HepG2 (cell line): ENCODE results near the gene SMAD3. TPM values are rescaled to one million over a fixed set of nuclear protein-coding genes. Genes with fewer than 3 reads are reported as not detected.

Experiments
- ATAC-seq: fragments of 200-7000 bp; cut with Tn5 transposase; 3 replicates; pipeline ENCODE4 v1.9.1; 2020; ENCODE audit warnings: mild to moderate bottlenecking, moderate library complexity
- BruUV-seq: library from RNA; stranded (reverse); fragments of 400-500 nt; replicated peaks from 2 replicates; lab custom pipeline; 2021; lab: Mats Ljungman, UMichigan
- CTCF ChIA-PET: fragments of 300-600 bp; formaldehyde crosslinking; extraction: SDS; loops from one replicate; lab custom pipeline; 2021; ENCODE audit warnings: low total read pairs, inconsistent platforms, low intra/inter-chr PET ratio; lab: Yijun Ruan, JAX
- POLR2A ChIA-PET: fragments of 350-600 bp; sonication (Branson Sonifier 250); formaldehyde crosslinking; loops from one replicate; lab custom pipeline; 2020; ENCODE audit warnings: antibody characterized with exemption, inconsistent platforms; lab: Yijun Ruan, JAX
- DNase-seq: peaks from one replicate; pipeline ENCODE4 v3.0.0-alpha.2; 2015; ENCODE audit warnings: low spot score
- FAIRE-seq: peaks from 3 replicates; lab custom pipeline; 2011; peaks lifted over from hg19 to GRCh38; lab: Jason Lieb, UNC
- H2AFZ ChIP-seq: one replicate; pipeline ENCODE4 v1.6.1; 2011; ENCODE audit warnings: low read length, inconsistent platforms
- H3K27ac ChIP-seq: fragments of 300-600 bp; 3 replicates; pipeline ENCODE4 v1.8.0; 2011; ENCODE audit warnings: mixed run types, mild to moderate bottlenecking, mixed read lengths, low read length, inconsistent platforms; ENCODE audit not compliant: insufficient read depth; ENCODE audit errors: extremely low read length
- H3K27me3 ChIP-seq, 2 experiments: fragments of 200-600 bp in 1 of 2; 2 replicates in 1 of 2; 3 replicates in 1 of 2; pipeline versions ENCODE4 v1.6.0 to v1.8.0; 2011; ENCODE audit warnings: low read length in 2 of 2, mild to moderate bottlenecking in 2 of 2, moderate library complexity in 2 of 2, inconsistent platforms in 1 of 2; ENCODE audit not compliant: insufficient read depth in 2 of 2, control insufficient read depth in 1 of 2
- H3K36me3 ChIP-seq, 2 experiments: fragments of 200-600 bp in 1 of 2; replicated peaks in 1 of 2; 2 replicates in 1 of 2; 3 replicates in 1 of 2; pipeline versions ENCODE4 v1.5.1 to v1.8.0; 2011; ENCODE audit warnings: low read length in 2 of 2, inconsistent platforms in 1 of 2; ENCODE audit not compliant: insufficient read depth in 2 of 2, control insufficient read depth in 1 of 2
- H3K4me1 ChIP-seq: 2 replicates; pipeline ENCODE4 v1.5.1; 2012; ENCODE audit warnings: low read length, inconsistent platforms; ENCODE audit not compliant: insufficient read depth
- H3K4me2 ChIP-seq: 2 replicates; pipeline ENCODE4 v1.6.0; 2011; ENCODE audit warnings: low read depth, low read length, inconsistent platforms
- H3K4me3 ChIP-seq, 3 experiments: fragments of 200-600 bp in 1 of 3; sonication (generic), shearing (Covaris generic) in 1 of 3; replicated peaks in 1 of 3; 2 replicates each; pipeline ENCODE4 v1.5.1; 2011 to 2016; ENCODE audit warnings: low read length in 3 of 3, inconsistent platforms in 2 of 3, low read depth in 2 of 3, mild to moderate bottlenecking in 2 of 3, control low read depth in 1 of 3, mixed read lengths in 1 of 3; ENCODE audit not compliant: insufficient read depth in 1 of 3
- H3K79me2 ChIP-seq: one replicate; pipeline ENCODE4 v1.6.1; 2011; ENCODE audit warnings: low read length, inconsistent platforms; ENCODE audit not compliant: insufficient read depth
- H3K9ac ChIP-seq: 2 replicates; pipeline ENCODE4 v1.6.0; 2011; ENCODE audit warnings: mild to moderate bottlenecking, low read depth, low read length, inconsistent platforms; ENCODE audit not compliant: insufficient read depth
- H3K9me3 ChIP-seq: 2 replicates; pipeline ENCODE4 v1.5.1; 2012; ENCODE audit warnings: mild to moderate bottlenecking, low read length
- H4K20me1 ChIP-seq: 2 replicates; pipeline ENCODE4 v1.6.0; 2011; ENCODE audit warnings: inconsistent platforms, mild to moderate bottlenecking, low read length, moderate library complexity; ENCODE audit not compliant: insufficient read depth
- CHD4 ChIP-seq: fragments of 200-600 bp; sonication (generic); IDR thresholded peaks from 2 replicates; pipeline ENCODE4 v1.7.0; 2017; ENCODE audit warnings: mild to moderate bottlenecking, low read length, borderline replicate concordance
- HIVEP1 ChIP-seq: sonication (generic); formaldehyde crosslinking; IDR thresholded peaks from 2 replicates; pipeline ENCODE4 v1.4.0; 2020; ENCODE audit warnings: mild to moderate bottlenecking, missing genetic modification reagents
- IRX3 ChIP-seq: sonication (generic); formaldehyde crosslinking; IDR thresholded peaks from 2 replicates; pipeline ENCODE4 v1.8.1; 2023; ENCODE audit warnings: mild to moderate bottlenecking, low read depth, missing genetic modification reagents, borderline replicate concordance
- NONO ChIP-seq, 2 experiments: fragments of 450-650 bp in 1 of 2; sonication (generic) in 1 of 2; formaldehyde crosslinking in 1 of 2; IDR thresholded peaks in 1 of 2; conservative IDR thresholded peaks in 1 of 2; 2 replicates each; pipeline versions ENCODE4 v1.6.1 to v1.8.0; 2017 to 2022; ENCODE audit warnings: mild to moderate bottlenecking in 1 of 2, missing genetic modification reagents in 1 of 2, moderate library complexity in 1 of 2
- SSRP1 ChIP-seq: IDR thresholded peaks from 2 replicates; pipeline ENCODE4 v1.6.1; 2016; ENCODE audit warnings: control low read depth
- ZNF232 ChIP-seq: sonication (generic); formaldehyde crosslinking; IDR thresholded peaks from 2 replicates; pipeline ENCODE4 v1.4.0; 2020; ENCODE audit warnings: missing genetic modification reagents, borderline replicate concordance
- WGBS: methylation state at CpG from one replicate; pipeline ENCODE4 v1.1.6; 2017; ENCODE audit warnings: low lambda C conversion rate; 5-methylcytosine and 5-hydroxymethylcytosine counted together
- in situ Hi-C: cut with HindIII; loops from 2 replicates; pipeline ENCODE4 v1.10.0; 2017; ENCODE audit warnings: low pct_unique_long_range_greater_than_20kb; ENCODE audit not compliant: extremely low pct_ligation_motif_present
- intact Hi-C: fragments of 100-400 bp; cut with micrococcal nuclease; formaldehyde crosslinking; loops from one replicate; pipeline ENCODE4 v1.10.0; 2022; ENCODE audit not compliant: unreplicated experiment
- polyA plus RNA-seq, 8 experiments: library from polyadenylated mRNA; depleted of rRNA in 3 of 8; stranded (reverse) in 7 of 8; unstranded in 1 of 8; fragments of >200 nt; fragmentation: Illumina TruSeq in 4 of 8; extraction: Trizol in 4 of 8; gene quantifications; 2 replicates each; pipeline versions ENCODE4 v1.2.1 to v1.2.3, GENCODE V29; 2011 to 2016; ENCODE audit warnings: low read depth in 4 of 8, missing spikeins in 1 of 8, mixed read lengths in 1 of 8; ENCODE audit not compliant: insufficient read depth in 1 of 8
- total RNA-seq, 5 experiments: library from RNA; depleted of rRNA; stranded (reverse); fragments of >200 nt; fragmentation: Illumina TruSeq; extraction: Trizol; gene quantifications; 2 replicates each; pipeline ENCODE4 v1.2.3, GENCODE V29; 2016; ENCODE audit warnings: low read depth in 1 of 5
- TF ChIP-seq, protein P1 (sequence below): sonication (generic); formaldehyde crosslinking; IDR thresholded peaks from 2 replicates; pipeline ENCODE4 v1.8.0; 2022; ENCODE audit warnings: mild to moderate bottlenecking, missing genetic modification reagents; ENCODE audit not compliant: insufficient replicate concordance

SMAD3 gene
- total and polyA plus RNA-seq, 2 of the 13 experiments (the other 11 are each of a cell fraction or from before 2014, with no cell fraction given): 8.6 to 56.3 TPM

DNA sequence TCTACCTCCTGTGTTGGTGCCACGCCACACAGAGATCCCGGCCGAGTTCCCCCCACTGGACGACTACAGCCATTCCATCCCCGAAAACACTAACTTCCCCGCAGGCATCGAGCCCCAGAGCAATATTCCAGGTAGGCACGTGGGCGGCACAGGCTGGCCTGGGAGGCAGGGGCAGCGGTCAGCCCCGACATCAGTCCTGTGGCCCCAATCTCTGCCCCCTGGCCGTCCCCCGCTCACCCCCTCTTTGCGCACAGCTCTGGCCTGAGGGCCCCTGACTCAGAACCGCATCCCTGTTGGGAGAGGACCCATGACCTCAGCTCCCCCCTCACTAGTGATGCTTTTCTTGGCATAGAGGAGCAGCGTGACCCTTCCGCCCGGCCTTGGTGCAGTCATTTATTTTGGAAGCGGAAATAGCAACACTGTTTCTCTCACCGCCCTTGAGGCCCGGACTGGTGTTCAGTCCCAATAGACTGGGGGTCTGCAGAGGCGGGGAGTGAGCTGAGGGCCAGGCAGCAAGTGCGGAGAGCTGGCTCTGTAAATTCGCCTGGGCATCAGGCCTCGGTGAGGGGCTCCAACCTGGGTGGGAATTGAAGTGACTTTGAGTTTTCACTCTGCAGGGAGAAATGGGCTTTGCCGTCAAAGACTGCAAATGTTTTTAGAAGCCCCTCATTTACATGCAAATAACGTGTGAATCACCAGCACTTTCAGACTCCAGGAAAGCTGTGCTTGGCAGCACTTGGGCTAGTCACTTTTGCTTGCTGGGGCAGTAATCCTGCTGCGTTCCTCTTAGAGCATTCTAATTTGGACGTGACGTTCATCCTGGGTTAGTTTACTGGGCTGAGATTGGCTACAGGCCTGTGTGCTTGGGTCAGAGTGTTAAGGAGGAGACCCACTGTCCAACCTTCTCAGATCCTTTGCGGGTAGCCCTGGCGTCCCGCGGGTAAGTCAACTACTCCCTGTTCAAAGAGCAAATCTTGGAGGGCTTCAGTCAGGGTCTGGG lies 100.2 kb downstream of the SMAD3 start (continued):
- no peak for TF ChIP-seq CHD4
- TF ChIP-seq IRX3: no peak
- TF ChIP-seq SSRP1: no peak
- TF ChIP-seq HIVEP1 (CRISPR knock-in tag): no peak
- TF ChIP-seq ZNF232 (CRISPR knock-in tag): no peak

DNA sequence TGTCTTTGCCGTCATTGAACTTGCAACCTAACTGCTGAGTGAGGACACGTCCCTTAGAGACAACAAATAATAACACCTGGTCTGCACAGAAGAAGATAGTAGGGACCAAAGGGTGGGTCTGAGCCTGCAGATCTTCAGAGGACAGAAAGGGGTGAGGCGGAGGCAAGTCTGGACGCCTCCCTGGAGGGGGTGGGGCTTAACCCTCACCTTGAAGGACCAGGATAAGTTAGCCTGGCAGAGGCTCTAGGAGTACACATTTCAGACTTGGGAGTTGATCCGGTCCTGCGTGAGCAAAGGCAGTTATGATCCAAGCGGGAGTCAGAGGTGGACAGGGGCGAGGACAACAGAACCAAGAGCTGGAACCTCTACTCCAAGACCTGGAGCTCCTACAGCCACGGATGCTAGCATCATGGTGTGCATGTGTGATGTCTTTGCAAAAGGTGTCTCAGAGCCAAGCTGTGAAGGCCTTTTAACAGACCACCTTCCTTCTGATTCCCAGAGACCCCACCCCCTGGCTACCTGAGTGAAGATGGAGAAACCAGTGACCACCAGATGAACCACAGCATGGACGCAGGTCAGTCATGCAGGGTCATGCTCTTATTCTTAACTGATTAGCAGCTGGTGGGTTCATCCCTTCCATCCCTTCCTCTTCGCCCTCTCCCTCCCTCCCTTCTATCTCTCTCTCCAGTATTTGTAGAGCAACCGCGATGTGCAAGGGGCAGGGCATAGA lies 101.0 kb downstream of the SMAD3 start:
- no peak for FAIRE-seq
- no peak overlapping the region for H3K27ac ChIP-seq
- no peak for TF ChIP-seq NONO (IDR thresholded peaks at IDR 0.05)
- TF ChIP-seq NONO (CRISPR knock-in tag; conservative IDR thresholded peaks at IDR 0.05): no peak
- TF ChIP-seq, protein P1, sequence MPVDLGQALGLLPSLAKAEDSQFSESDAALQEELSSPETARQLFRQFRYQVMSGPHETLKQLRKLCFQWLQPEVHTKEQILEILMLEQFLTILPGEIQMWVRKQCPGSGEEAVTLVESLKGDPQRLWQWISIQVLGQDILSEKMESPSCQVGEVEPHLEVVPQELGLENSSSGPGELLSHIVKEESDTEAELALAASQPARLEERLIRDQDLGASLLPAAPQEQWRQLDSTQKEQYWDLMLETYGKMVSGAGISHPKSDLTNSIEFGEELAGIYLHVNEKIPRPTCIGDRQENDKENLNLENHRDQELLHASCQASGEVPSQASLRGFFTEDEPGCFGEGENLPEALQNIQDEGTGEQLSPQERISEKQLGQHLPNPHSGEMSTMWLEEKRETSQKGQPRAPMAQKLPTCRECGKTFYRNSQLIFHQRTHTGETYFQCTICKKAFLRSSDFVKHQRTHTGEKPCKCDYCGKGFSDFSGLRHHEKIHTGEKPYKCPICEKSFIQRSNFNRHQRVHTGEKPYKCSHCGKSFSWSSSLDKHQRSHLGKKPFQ (CRISPR knock-in tag): no peak
- H3K27me3 ChIP-seq: no peaks in the 10 kb centered on the region
- H2AFZ ChIP-seq: no peak overlapping the region
- H3K36me3 ChIP-seq: peaks cover 52 to 79% of the 10 kb centered on the region in 2 experiments
- peaks cover 12% of the 10 kb centered on the region; the same call in 1 of the 2 replicates for H4K20me1 ChIP-seq
- DNase-seq: no peak
- ChIA-PET POLR2A (no interaction called here), CTCF (no interaction called here)
- H3K9me3 ChIP-seq: no peaks in the 10 kb centered on the region
- intact Hi-C loops (no loop called here), in situ Hi-C loops (no loop called here)
- H3K4me2 ChIP-seq: no peak overlapping the region
- H3K4me1 ChIP-seq: no peaks in the 10 kb centered on the region
- ATAC-seq: no peak
- no TSS peak for BruUV-seq
- H3K9ac ChIP-seq: no peak overlapping the region
- WGBS: 93% methylated on average over 12 of the region's 13 CpGs
- peaks cover 6% of the 10 kb centered on the region for H3K79me2 ChIP-seq
- H3K4me3 ChIP-seq: no peak overlapping the region
